Gastrocnemius medialis (tissue), 4 donors: ENCODE results near the gene HOXA7. TPM values are rescaled to one million over a fixed set of nuclear protein-coding genes. Genes with fewer than 3 reads are reported as not detected.
A peak's percentile ranks its signal among the peaks of the same experiment; 100 is the strongest.

ENCODE experiments used
- ATAC-seq, 2 donors: fragments of 150-250 bp; one replicate each; pipeline ENCODE4 v1.9.1; 2016
- DNase-seq, 2 donors: peaks; one replicate each; pipeline ENCODE4 v3.0.0-alpha.2; 2019
- H3K27ac ChIP-seq, 4 donors: fragments of 200-600 bp; sonication (generic); 1 replicate in 1 of 4; 2 replicates in 3 of 4; pipeline ENCODE4 v1.5.1; 2016 to 2018; ENCODE audit warnings: mild to moderate bottlenecking in 2 of 4, moderate library complexity in 1 of 4
- H3K27me3 ChIP-seq, 3 donors: fragments of 200-600 bp; sonication (generic) in 2 of 3; 1 replicate in 1 of 3; 2 replicates in 2 of 3; pipeline versions ENCODE4 v1.5.1 to v1.6.0; 2016 to 2019; ENCODE audit warnings: mild to moderate bottlenecking in 1 of 3, moderate library complexity in 1 of 3
- H3K36me3 ChIP-seq, 2 donors: fragments of 200-600 bp; sonication (generic) in 1 of 2; one replicate each; pipeline ENCODE4 v1.5.1; 2017 to 2018
- H3K4me1 ChIP-seq, 2 donors: fragments of 200-600 bp; sonication (generic) in 1 of 2; one replicate each; pipeline ENCODE4 v1.5.1; 2016 to 2017; ENCODE audit warnings: mild to moderate bottlenecking in 2 of 2
- H3K4me3 ChIP-seq, 4 donors: fragments of 200-600 bp; sonication (generic) in 3 of 4; 1 replicate in 1 of 4; 2 replicates in 3 of 4; pipeline ENCODE4 v1.5.1; 2016 to 2019; ENCODE audit warnings: mild to moderate bottlenecking in 2 of 4
- H3K9me3 ChIP-seq, 3 donors: fragments of 200-600 bp; sonication (generic) in 2 of 3; 1 replicate in 1 of 3; 2 replicates in 2 of 3; pipeline ENCODE4 v1.5.1; 2016 to 2019
- CTCF ChIP-seq, 5 experiments: fragments of 450-650 bp in 3 of 5; fragments of 200-600 bp in 2 of 5; sonication (generic) in 2 of 5; IDR thresholded peaks in 4 of 5; conservative IDR thresholded peaks in 1 of 5; 1 replicate in 4 of 5; 2 replicates in 1 of 5; pipeline ENCODE4 v1.5.1; 2016 to 2019; ENCODE audit warnings: antibody characterized with exemption in 5 of 5, mild to moderate bottlenecking in 3 of 5, moderate library complexity in 3 of 5
- POLR2A ChIP-seq, 2 donors: fragments of 450-650 bp; IDR thresholded peaks; one replicate each; pipeline ENCODE4 v1.6.1; 2017; ENCODE audit warnings: antibody characterized with exemption in 2 of 2, mild to moderate bottlenecking in 2 of 2, moderate library complexity in 2 of 2
- in situ Hi-C, 4 donors: fragments of 200-750 bp; cut with MboI; loops; one replicate each; pipeline versions ENCODE4 v1.15.0 to v1.8.0; 2017; ENCODE audit warnings: low sequenced_read_pairs in 4 of 4
- intact Hi-C: fragments of 100-400 bp; cut with DNase I; formaldehyde crosslinking; loops from one replicate; pipeline ENCODE4 v1.15.1; 2023; ENCODE audit warnings: low total_unique reads
- total RNA-seq, 4 donors: library from RNA; depleted of rRNA; stranded (reverse); fragments of >200 nt; gene quantifications; one replicate each; pipeline versions ENCODE4 v1.1.0 to v1.2.3, GENCODE V29; 2016

Gene HOXA7
- total RNA-seq, 4 donors from 2014 or later: 5.3 to 12.8 (median 8.6) TPM

GRCh38 chr7:27156916-27157701 is 634 bp upstream of the HOXA7 start:
- in situ Hi-C loops: loop anchor here in 2 of 4 donors (10.0 to 25.0 kb wide), 3 partner anchors 782 to 945 kb away; partner anchors contain the start of genes CBX3 (in 1 of the 2) and HNRNPA2B1 (in 1 of the 2)
- no peaks in the 10 kb centered on the region for H3K27me3 ChIP-seq
- intact Hi-C loops: loop anchor here (1.0 kb wide), 1 partner anchor 8 kb away; the partner anchor contains the start of gene HOXA9
- H3K36me3 ChIP-seq: no peaks in the 10 kb centered on the region
- H3K4me1 ChIP-seq: peaks cover 13 to 26% of the 10 kb centered on the region in 2 donors
- peak overlapping the region; percentile 83 to 97 (median 90) for H3K27ac ChIP-seq
- ATAC-seq (no peak), DNase-seq (peak in 1 of 2 donors; percentile 15)
- no peak for TF ChIP-seq CTCF (IDR thresholded peaks at IDR 0.05 in 4 of 5, conservative IDR thresholded peaks at IDR 0.05 in 1 of 5)
- no peak for TF ChIP-seq POLR2A (IDR thresholded peaks at IDR 0.05)
- peak overlapping the region; percentile 63 to 96 (median 81) for H3K4me3 ChIP-seq
- H3K9me3 ChIP-seq: no peaks in the 10 kb centered on the region

GRCh38 chr7:27155816-27156507 is 513 bp downstream of the HOXA7 start:
- ATAC-seq: peak; percentile 47 to 49
- H3K27me3 ChIP-seq: no peaks in the 10 kb centered on the region

GRCh38 chr7:27154901-27155815 is 1.3 kb downstream of the HOXA7 start:
- Histone ChIP-seq H3K36me3 (no peaks in the 10 kb centered on the region), H3K4me1 (peaks cover 25 to 31% of the 10 kb centered on the region in 2 donors), H3K4me3 (peak overlapping the region; percentile 63 to 96 (median 81)), H3K9me3 (no peaks in the 10 kb centered on the region), H3K27me3 (no peaks in the 10 kb centered on the region), H3K27ac (peak overlapping the region; percentile 83 to 97 (median 90))
- no peak for ATAC-seq
- peak in 1 of 2 donors; percentile 20 for DNase-seq
- intact Hi-C loops (no loop called here), in situ Hi-C loops (loop anchor here in 2 of 4 donors (10.0 to 25.0 kb wide), 3 partner anchors 780 to 943 kb away; partner anchors contain the start of genes CBX3 (in 1 of the 2) and HNRNPA2B1 (in 1 of the 2))
- TF ChIP-seq POLR2A (IDR thresholded peaks at IDR 0.05) (no peak), CTCF (IDR thresholded peaks at IDR 0.05 in 4 of 5, conservative IDR thresholded peaks at IDR 0.05 in 1 of 5) (no peak)

More at GRCh38 chr7:27155816-27156507, 513 bp downstream of the HOXA7 start:
- Histone ChIP-seq H3K9me3 (no peaks in the 10 kb centered on the region), H3K4me3 (peak overlapping the region; percentile 63 to 96 (median 81)), H3K4me1 (peaks cover 22 to 27% of the 10 kb centered on the region in 2 donors), H3K27ac (peak overlapping the region; percentile 83 to 97 (median 90)), H3K36me3 (no peaks in the 10 kb centered on the region)
- peak in 1 of 2 donors; percentile 45 for DNase-seq
- TF ChIP-seq POLR2A (IDR thresholded peaks at IDR 0.05) (peak; percentile 13 to 51), CTCF (IDR thresholded peaks at IDR 0.05 in 4 of 5, conservative IDR thresholded peaks at IDR 0.05 in 1 of 5) (peak in 1 of 5 experiments; percentile 32)
- intact Hi-C loops (loop anchor here (1.0 kb wide), 1 partner anchor 9 kb away; the partner anchor contains the start of gene HOXA9), in situ Hi-C loops (loop anchor here in 2 of 4 donors (10.0 to 25.0 kb wide), 3 partner anchors 781 to 944 kb away; partner anchors contain the start of genes CBX3 (in 1 of the 2) and HNRNPA2B1 (in 1 of the 2))

- intact Hi-C loops: no loop called here
- in situ Hi-C loops: loop anchor here in 2 of 4 donors (10.0 to 25.0 kb wide), 3 partner anchors 780 to 942 kb away; partner anchors contain the start of genes CBX3 (in 1 of the 2) and HNRNPA2B1 (in 1 of the 2)
These were observed 2.1 kb downstream of the HOXA7 start for GRCh38 chr7:27154369-27154768.

More at GRCh38 chr7:27154369-27154768, 2.1 kb downstream of the HOXA7 start:
- Histone ChIP-seq H3K36me3 (no peaks in the 10 kb centered on the region), H3K4me3 (no peak overlapping the region), H3K27ac (peak overlapping the region in 1 of 4 donors; percentile 94), H3K9me3 (no peaks in the 10 kb centered on the region), H3K4me1 (peaks cover 33 to 39% of the 10 kb centered on the region in 2 donors), H3K27me3 (no peaks in the 10 kb centered on the region)
- TF ChIP-seq CTCF (IDR thresholded peaks at IDR 0.05 in 4 of 5, conservative IDR thresholded peaks at IDR 0.05 in 1 of 5): no peak
- TF ChIP-seq POLR2A (IDR thresholded peaks at IDR 0.05): no peak
- ATAC-seq (no peak), DNase-seq (no peak)
